ENCODE data around the gene RGS19. TPM values are rescaled to one million over a fixed set of nuclear protein-coding genes. Genes with fewer than 3 reads are reported as not detected.

The RGS19 gene
- total RNA-seq, 4 donors from 2014 or later: 12.9 to 35.7 (median 20.1) TPM

DNA sequence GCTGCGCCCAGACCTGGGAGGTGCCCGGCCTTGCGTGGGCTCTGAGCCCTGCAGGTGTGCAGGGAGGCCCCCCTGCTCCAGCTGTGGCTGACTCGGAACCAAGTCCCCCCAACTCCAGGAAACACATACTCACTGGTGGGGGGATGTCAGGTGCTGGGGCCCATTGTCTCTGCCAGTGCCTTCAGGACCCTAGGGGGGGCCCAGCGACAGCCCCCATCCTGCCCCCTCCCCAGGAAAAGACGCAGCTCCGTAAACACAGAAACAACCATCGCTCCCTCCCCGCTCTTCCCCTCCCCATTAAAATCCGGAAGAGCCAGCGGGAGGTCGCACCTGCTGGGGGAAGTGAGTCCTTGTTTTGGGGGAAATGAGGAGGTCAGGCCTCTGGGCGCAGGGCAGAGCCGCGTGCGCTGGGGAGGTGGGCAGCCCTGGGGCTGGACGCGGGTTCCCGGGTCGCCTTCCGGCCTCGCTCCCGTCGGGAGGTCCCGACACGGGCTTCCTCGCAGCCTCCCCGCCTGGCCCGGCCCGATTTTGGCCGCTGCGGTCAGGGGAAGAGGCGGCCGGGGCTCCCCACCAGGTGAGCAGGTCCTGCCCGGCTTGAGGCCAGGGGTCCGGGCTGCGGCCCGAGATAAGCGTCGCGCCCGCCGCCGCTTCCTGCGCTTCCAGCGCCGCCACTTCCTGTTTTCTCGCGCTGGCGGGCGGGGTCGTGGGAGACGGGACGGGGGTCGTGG is 37.1 kb downstream of the RGS19 start:
- 1 to 4% methylated on average over 24 to 26 of the region's 55 CpGs for WGBS, 2 donors
- DNase-seq (ENCODE audit: low spot score in 2 of 2): no peak
- TF ChIP-seq POLR2A (IDR thresholded peaks at IDR 0.05) (no peak), EP300 (IDR thresholded peaks at IDR 0.05) (no peak)
- TF ChIP-seq, protein P1, sequence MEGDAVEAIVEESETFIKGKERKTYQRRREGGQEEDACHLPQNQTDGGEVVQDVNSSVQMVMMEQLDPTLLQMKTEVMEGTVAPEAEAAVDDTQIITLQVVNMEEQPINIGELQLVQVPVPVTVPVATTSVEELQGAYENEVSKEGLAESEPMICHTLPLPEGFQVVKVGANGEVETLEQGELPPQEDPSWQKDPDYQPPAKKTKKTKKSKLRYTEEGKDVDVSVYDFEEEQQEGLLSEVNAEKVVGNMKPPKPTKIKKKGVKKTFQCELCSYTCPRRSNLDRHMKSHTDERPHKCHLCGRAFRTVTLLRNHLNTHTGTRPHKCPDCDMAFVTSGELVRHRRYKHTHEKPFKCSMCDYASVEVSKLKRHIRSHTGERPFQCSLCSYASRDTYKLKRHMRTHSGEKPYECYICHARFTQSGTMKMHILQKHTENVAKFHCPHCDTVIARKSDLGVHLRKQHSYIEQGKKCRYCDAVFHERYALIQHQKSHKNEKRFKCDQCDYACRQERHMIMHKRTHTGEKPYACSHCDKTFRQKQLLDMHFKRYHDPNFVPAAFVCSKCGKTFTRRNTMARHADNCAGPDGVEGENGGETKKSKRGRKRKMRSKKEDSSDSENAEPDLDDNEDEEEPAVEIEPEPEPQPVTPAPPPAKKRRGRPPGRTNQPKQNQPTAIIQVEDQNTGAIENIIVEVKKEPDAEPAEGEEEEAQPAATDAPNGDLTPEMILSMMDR (IDR thresholded peaks at IDR 0.05): no peak
- H3K36me3 ChIP-seq: no peaks in the 10 kb centered on the region
- no peaks in the 10 kb centered on the region for H3K9me3 ChIP-seq
- H3K4me1 ChIP-seq: peaks cover 0 to 50% (median 27%) of the 10 kb centered on the region in 4 donors
- peaks cover 0 to 91% of the 10 kb centered on the region in 2 donors for H3K27me3 ChIP-seq
- peak overlapping the region; percentile 5 to 50 (median 38) for H3K4me3 ChIP-seq
- peak overlapping the region in 3 of 4 donors; percentile 55 to 75 (median 69) for H3K27ac ChIP-seq

DNA sequence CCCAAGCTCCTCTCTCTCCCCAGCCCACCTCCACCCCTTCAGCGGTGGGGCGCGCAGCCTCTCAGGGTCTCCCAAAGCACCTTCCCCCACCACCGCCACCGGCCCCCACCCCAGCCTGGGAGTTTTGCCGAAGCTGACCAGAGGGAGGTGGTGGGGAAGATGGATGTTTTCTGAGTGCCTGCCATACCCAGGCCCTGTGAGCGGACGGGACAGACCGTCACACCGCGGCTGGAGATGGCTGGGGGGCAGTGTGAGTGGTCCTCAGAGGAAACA is 37.6 kb downstream of the RGS19 start:
- H3K36me3 ChIP-seq: no peaks in the 10 kb centered on the region
- WGBS, 2 donors: 2 to 8% methylated on average over 11 of the region's 11 CpGs
- H3K9me3 ChIP-seq: no peaks in the 10 kb centered on the region
- peak overlapping the region in 2 of 4 donors; percentile 33 to 50 for H3K4me3 ChIP-seq
- peak overlapping the region in 1 of 4 donors; percentile 75 for H3K27ac ChIP-seq
- TF ChIP-seq, protein P1 (IDR thresholded peaks at IDR 0.05): no peak
- TF ChIP-seq EP300 (IDR thresholded peaks at IDR 0.05): no peak
- TF ChIP-seq POLR2A (IDR thresholded peaks at IDR 0.05): no peak
- DNase-seq (ENCODE audit: low spot score in 2 of 2): no peak
- H3K27me3 ChIP-seq: peaks cover 0 to 91% of the 10 kb centered on the region in 2 donors
- peaks cover 0 to 50% (median 27%) of the 10 kb centered on the region in 4 donors for H3K4me1 ChIP-seq

- DNase-seq (ENCODE audit: low spot score in 2 of 2): no peak
- TF ChIP-seq, protein P1 (IDR thresholded peaks at IDR 0.05): no peak
- TF ChIP-seq POLR2A (IDR thresholded peaks at IDR 0.05) (no peak), EP300 (IDR thresholded peaks at IDR 0.05) (no peak)
- WGBS, 2 donors: 46 to 52% methylated on average over 12 to 15 of the region's 15 CpGs
- Histone ChIP-seq H3K9me3 (no peaks in the 10 kb centered on the region), H3K27ac (peak overlapping the region in 1 of 4 donors; percentile 75), H3K36me3 (peaks cover 0 to 3% (median 0%) of the 10 kb centered on the region in 3 donors), H3K4me3 (peak overlapping the region in 1 of 4 donors; percentile 50), H3K4me1 (peaks cover 0 to 50% (median 27%) of the 10 kb centered on the region in 4 donors), H3K27me3 (peaks cover 0 to 87% of the 10 kb centered on the region in 2 donors)
Measured at GRCh38 chr20:64041040-64041780, 38.1 kb downstream of the RGS19 start.

GRCh38 chr20:64040231-64041039 is 38.9 kb downstream of the RGS19 start:
- TF ChIP-seq, protein P1 (IDR thresholded peaks at IDR 0.05): no peak
- Histone ChIP-seq H3K36me3 (peaks cover 0 to 10% (median 0%) of the 10 kb centered on the region in 3 donors), H3K4me1 (peaks cover 0 to 50% (median 27%) of the 10 kb centered on the region in 4 donors), H3K27ac (peak overlapping the region in 1 of 4 donors; percentile 15), H3K4me3 (no peak overlapping the region), H3K27me3 (peaks cover 0 to 79% of the 10 kb centered on the region in 2 donors), H3K9me3 (no peaks in the 10 kb centered on the region)
- 55 to 69% methylated on average over 9 to 12 of the region's 12 CpGs for WGBS, 2 donors
- no peak for DNase-seq (ENCODE audit: low spot score in 2 of 2)
